ENCODE data around the gene COL5A3. TPM values are rescaled to one million over a fixed set of nuclear protein-coding genes. Genes with fewer than 3 reads are reported as not detected.

COL5A3 gene
- total and polyA plus RNA-seq, 2 experiments from 2014 or later: 1.0 to 1.2 TPM

GRCh38 chr19:9923440-9923839, 86.9 kb downstream of the COL5A3 start:
- peaks cover 3% of the 10 kb centered on the region; the same call in 1 of the 3 replicates for H3K9me3 Mint-ChIP-seq

More at GRCh38 chr19:9923440-9923839, 86.9 kb downstream of the COL5A3 start:
- Histone ChIP-seq H3K27me3 (ENCODE audit: insufficient read depth) (no peaks in the 10 kb centered on the region), H4K20me1 (replicated peaks; ENCODE audit: insufficient read depth) (peaks cover 28% of the 10 kb centered on the region), H2AFZ (no peak overlapping the region), H3F3A (replicated peaks; ENCODE audit: low read depth) (no peaks in the 10 kb centered on the region), H3K79me2 (replicated peaks; ENCODE audit: insufficient read depth) (peaks cover 75% of the 10 kb centered on the region), H3K4me2 (no peak overlapping the region), H3K27ac (ENCODE audit: low read depth) (no peak overlapping the region), H3K4me3 (no peak overlapping the region), H3K4me1 (ENCODE audit: insufficient read depth) (no peaks in the 10 kb centered on the region), H3K9me2 (ENCODE audit: insufficient read depth) (no peaks in the 10 kb centered on the region), H3K36me3 (ENCODE audit: insufficient read depth) (no peaks in the 10 kb centered on the region)
- Mint-ChIP-seq H3K36me3 (ENCODE audit: low read depth) (peaks cover 43% of the 10 kb centered on the region), H3K4me1 (peaks cover 4% of the 10 kb centered on the region), H3K4me3 (no peak overlapping the region), H3K27ac (no peak overlapping the region), H3K27me3 (ENCODE audit: insufficient read depth, low read depth, poor library complexity) (peaks cover 6% of the 10 kb centered on the region)
- no peak for DNase-seq (ENCODE audit: low spot score)
- TF ChIP-seq STAT1 (IDR thresholded peaks at IDR 0.05; ENCODE audit: unreplicated experiment) (no peak), REST (IDR thresholded peaks at IDR 0.05; ENCODE audit: unreplicated experiment) (no peak), NANOG (IDR thresholded peaks at IDR 0.05; ENCODE audit: borderline replicate concordance) (no peak), EZH2 (IDR thresholded peaks at IDR 0.05; ENCODE audit: low read depth, unreplicated experiment) (no peak), ZNF331 (CRISPR knock-in tag; IDR thresholded peaks at IDR 0.05; ENCODE audit: low read depth) (no peak), ZNF114 (CRISPR knock-in tag; IDR thresholded peaks at IDR 0.05) (no peak), POLR2AphosphoS5 (IDR thresholded peaks at IDR 0.05; ENCODE audit: low read depth) (no peak), JUNB (IDR thresholded peaks at IDR 0.05; ENCODE audit: unreplicated experiment) (no peak), ETS1 (IDR thresholded peaks at IDR 0.05) (no peak), CTCF (conservative IDR thresholded peaks at IDR 0.05; ENCODE audit: low read depth in 2 of 2) (no peak), ZNF462 (CRISPR knock-in tag; IDR thresholded peaks at IDR 0.05) (no peak), CREB1 (CRISPR knock-in tag; IDR thresholded peaks at IDR 0.05; ENCODE audit: low read depth) (no peak), EZH2phosphoT487 (IDR thresholded peaks at IDR 0.05; ENCODE audit: unreplicated experiment) (no peak)
- ATAC-seq: no peak
